ENCODE data around the gene ZNF827.
A peak's percentile ranks its signal among the peaks of the same experiment; 100 is the strongest.

Gene ZNF827

DNA sequence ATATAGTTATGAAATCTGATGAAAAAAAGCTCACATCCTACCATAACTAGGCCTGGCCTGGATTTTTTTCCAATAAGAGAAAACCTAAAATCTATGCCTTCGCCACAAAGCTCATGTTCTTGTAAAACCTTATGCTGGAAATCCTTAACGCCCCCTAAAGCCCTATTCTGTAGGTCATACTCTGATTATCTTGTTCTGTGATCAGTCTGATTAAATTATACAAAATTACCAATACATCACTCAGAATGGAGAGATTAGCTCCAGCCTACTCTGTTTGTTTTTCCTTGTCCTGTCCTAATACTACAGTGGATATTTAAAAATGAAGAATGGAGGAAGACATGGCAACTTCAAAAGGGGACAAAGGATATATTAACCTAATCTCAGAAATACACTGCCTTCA is 7.2 kb downstream of the ZNF827 start:
- DNase-seq, result no peak

DNA sequence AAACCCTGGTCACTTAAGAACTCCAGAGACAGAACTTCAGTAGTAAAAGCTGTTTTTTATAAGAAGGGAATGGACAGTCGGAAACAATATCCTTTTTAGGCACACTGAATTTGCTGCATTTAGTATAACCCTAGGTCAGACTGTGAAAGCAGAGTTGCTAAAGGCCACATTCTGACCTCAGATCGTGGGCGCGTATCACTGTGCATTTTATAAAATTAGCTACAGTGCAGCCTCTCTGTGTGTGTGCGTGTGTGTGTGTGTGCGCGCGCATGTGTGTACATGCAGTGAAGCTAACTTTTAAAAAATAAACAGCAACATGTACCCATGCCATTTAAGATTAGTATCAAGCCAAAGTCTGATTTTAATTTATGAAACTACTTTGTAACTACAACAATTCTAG is 8.0 kb downstream of the ZNF827 start:
- DNase-seq, result no peak

DNA sequence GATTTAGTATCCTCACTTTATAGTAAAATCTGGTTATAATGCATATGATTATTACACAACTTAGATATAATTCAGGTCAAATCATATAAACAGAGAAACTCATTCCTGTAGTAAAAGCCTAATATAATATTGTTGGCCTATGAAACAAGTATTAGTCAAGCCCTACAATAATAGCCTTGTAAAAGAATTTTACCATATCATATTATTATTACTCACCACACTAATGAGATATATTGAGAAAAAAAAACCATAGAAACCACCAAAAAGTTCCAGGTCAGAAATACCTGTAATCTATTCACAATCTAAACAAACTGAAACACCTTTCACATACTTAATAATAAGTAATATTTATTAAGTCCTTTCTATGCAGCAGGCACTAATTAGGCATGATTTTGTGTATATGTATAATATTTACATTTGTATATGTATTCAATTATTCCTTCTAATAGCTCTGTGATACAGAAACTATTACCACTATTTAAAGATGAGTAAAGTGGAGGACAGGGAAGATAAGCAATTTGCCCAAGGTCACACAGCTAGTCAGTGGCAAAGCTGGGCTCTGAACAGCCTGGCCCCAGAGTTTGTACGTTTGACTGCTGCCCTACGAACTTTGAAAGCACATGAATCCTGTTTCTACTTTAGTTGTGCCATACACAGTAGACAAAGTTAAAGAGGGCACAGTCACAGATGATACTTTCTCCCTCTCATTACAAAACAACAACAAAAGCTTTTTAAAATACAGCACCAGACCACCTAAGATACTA is 9.0 kb downstream of the ZNF827 start:
- no peak for DNase-seq

DNA sequence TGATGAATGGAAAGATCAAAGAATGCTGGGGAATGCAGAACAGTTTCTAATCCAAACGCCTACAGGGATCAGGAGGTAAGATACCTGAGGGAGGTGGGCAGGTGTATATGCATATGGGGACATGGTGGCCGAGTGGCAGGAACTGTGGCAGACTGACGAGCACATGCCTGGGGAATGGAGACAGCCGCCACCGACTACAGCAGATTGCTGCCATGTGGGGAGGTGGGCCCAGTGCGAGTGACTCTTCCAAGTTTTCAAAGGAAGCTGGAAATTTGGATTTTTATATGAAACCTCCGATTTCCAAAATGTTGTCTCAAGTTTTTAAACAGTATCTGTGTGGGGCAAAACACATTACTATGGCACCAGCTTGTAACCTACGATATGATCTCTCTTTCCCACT is 9.9 kb downstream of the ZNF827 start:
- DNase-seq, result no peak

DNA sequence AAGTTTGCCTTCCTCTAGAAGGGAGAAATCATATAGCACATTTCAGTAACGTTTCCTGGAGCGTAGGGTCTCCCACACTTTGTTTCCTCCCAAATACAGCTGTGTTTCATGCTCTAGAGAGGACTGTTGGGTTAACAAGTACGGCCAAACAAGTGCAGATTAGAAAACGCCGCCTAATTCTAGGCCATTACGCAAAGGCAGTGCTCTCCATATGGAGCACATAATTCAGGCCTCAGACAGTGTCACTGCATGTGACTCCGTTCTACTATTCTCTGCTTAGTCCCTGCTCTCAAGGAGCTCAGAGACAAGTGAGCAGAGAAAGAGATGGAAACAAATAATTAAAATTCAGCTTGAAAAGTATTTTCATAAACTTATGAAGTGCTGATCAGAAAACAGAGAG is 11.6 kb downstream of the ZNF827 start:
- DNase-seq, result no peak

DNA sequence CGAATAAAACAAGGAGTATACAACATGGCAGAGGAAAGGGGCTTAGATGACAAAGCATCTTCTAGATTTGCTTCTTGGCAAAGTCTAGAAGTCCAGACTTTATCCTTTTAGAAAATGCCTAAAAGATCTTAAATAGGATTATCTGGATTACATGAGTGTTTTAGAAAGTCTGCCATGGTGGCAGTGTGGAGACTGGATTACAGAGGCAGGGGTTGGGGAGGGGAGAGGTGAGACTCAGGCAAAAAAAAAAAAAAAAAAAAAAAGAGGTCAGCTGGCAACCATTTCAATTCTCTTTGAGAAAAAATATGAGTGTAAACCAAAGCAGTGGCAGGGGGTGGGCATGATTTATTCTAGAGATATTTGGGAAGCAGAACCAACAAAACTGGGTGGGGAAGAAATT is 17.4 kb downstream of the ZNF827 start:
- no peak for DNase-seq

DNA sequence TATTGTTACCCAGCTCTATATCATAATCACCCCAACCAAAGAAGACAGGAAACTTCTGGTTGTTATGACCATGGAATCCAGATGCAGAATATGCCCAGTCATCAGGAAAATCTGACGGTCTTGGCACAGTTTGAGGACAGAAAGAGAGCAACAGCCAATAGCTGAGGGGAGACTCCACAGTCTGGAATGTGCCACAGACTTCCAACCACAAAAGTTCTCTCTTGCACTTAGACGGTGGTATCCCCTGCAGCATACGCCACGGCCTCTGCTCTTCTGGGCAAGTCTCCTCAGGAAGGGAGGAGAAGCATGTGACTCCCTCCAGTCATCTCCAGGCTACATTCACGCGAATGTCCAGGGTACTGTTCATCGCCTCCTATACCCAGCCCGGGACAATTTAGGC is 18.4 kb downstream of the ZNF827 start:
- DNase-seq, result no peak

DNA sequence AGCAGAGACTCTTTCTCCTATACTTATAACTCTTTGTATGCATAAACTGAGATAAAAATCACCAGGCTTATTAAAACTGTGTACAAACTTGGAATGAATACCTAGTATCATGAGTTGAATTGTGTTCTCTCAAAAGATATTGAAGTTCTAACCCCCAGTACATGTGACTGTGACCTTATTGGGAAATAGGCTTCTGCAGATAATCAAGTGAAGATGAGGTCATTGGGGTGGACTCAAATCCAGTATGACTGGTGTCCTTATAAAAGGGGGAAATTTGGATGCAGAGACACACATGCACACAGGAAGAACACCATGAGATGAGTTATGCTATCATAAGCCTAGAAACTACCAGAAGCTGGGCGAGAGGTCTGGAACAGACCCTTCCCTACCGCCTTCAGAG is 26.2 kb downstream of the ZNF827 start:
- peak; percentile 78 for DNase-seq

DNA sequence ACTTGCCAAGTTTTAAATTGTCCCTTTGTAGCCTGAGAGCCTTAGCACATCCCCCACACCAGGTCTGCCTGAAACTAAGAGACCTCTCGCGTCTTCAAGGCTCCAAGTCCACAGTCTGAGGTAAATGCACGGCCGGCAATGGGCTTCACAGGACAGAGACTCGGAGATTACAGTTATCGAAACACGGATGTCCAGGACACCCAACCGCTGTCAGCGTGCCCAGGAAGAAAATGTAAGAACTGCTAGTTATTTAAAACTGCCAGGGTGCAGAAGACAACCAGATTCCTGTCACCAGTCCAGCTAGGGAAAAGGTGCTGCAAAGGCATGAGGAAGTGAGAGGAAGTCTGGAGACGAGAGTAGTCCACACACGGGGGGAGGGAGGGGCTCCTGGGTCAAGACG is 28.9 kb downstream of the ZNF827 start:
- DNase-seq, result no peak

DNA sequence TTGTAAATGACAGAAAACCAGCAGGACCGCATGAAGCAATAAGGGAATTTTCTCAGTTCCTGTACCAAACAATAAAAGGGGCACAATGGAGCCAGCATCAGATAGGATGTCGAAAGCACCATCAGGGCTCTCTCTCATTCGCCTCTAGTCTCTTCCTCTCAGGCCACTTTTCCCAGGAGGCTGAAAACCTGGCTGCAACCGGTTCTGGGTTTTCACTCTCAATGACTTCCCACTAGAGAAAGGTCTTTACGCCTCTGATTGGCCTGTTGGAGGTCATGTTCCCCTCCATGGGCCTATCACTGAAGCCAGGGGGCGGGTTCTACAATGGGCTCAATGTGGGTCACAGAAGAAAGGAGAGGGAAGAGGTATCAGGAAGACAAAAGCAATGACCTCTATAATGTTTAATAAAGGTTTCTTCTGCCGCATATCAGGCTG is 29.3 kb downstream of the ZNF827 start:
- DNase-seq, result peak; percentile 53

DNA sequence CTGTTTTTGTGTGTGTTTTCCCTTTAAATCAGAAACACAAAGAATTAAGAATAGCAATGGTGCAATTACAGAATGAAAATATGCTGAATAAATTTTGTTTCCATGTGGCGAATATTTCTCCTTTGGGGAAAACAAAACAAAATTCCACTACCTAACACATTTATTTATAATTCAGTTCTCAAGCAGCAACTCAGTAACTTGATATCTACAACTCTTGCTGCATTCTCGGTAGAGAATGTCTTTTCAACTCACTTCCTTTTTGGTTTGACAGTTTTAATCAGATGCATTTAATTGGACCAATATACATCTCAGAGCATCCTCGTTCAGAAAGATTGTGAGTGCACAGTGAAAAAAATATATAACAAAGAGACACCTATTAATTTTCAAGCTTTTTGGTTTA is 30.8 kb downstream of the ZNF827 start:
- DNase-seq, result no peak

DNA sequence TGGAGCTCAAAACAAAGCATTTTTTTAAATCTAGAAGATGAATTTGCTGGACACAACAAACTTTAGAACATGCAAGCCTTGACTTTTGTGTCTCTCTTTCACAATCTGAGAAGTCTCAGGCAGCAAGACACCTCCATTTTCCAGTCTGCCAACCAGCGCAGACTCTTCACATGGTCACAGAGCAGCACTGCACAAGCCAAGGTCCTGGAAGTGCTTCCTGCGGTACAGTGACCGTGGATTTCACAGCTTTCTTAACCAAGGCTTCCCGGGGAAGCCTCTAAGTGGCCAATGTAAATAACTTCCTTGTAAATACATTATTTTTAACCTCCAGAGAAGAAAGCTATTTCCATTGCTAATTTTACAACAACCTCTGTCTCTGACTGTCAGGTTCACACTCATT is 31.2 kb downstream of the ZNF827 start:
- DNase-seq, result no peak

DNA sequence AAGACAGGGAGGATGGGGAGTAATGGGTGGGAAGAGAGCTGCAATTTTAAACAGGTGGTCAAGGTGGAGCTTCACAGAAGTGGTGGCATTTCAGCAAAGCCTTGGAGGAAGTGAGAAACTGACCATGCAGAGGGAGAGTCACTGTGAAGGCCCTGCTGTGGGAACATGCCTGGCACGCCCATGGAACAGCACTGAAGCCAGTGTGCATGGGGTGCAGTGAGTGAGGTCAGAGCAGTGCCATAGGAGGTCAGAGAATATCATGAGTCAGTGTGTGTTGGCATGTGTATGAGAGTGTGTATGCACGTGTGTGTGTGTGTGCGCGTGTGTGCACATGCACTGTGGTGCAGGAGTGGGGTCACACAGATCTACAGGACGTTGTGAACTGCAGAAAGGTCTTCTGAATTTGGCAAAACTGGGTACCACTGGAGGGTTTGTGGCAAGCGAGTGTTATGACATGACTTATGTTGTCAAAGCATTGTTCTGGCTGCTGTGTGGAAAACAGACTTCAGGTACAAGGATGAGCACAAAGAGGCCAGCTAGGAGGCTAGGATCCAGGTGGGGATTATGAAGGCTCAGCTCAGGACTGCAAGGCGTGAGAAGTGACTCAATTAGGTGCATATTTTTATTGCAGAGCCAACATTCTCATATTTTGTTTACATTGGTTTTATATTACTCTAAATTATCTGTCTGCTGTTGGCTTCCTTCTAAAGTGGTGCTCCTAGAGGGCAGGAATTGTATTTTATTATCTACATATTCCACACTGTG is 34.0 kb downstream of the ZNF827 start:
- DNase-seq, result no peak

DNA sequence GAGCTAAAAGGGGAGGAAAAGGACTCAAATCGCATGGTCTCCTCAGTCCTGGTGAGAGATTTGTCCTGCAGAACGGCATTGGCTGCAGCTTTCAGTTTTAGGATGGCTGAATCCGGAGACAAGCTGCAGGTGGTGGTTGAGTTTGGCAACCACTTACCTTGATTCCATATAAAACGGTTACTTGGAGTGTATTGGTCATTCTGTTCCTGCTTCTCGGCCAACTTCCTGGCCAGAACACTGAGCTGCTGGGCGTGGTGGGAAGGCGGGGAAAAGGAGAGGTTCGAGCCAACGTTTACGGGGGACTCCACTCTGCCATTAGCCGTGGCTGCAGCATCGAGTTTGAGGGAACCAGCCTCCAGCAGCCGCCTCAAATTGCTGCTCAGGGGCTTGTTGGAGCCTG is 36.1 kb downstream of the ZNF827 start:
- DNase-seq, result no peak

DNA sequence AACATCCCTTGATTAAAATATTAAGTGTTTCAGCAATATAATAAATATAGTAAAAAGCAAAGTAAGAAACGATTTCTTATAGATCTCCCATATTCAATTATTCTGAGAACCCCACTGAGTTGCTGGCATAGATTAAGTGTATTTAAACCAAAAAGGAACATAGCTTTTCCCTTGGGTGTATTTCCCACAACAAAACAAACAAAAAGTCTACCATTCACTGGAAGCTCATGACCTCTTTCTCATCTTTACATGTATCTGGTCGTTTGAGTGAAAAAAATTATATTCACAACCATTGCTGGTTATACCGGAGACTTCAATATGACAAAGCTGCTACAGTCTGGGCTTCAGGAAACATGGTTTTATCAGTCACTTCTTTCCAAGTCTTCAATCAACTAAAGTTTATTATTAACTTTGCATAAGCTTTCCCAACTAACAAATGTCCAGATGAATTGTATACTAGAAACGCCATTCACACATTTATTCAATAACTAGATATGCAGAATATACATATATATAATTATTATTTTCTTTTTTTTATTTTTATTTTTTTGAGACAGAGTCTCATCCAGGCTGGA is 38.6 kb downstream of the ZNF827 start:
- no peak for DNase-seq

DNA sequence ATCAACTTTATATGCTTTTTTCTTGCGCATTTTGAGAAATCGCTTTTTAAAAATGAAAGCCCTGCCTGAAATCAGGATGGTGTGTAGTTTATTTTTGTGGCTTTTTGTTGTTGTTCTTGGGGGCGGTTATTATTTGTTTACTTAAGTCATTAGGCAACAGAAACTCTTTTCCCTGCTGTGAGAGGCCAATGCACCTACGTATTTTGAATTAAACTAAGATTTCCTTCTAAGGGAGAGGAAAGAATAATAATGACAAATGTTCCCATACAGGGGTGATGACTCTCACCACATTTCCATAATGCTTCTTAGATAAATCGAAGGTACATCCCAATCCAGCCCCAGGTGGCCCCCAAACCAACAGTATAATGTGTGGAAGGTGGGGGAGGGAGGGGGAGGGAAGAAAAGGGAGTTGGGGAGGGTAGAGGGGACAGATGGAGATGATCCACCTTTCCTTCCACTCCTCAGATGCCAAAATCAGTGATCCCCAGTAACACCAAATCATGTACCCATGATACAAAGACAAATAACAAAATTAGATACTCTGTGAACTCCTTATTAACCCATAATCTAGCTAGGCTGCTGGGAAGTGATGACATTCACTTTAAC is 39.6 kb downstream of the ZNF827 start:
- no peak for DNase-seq

DNA sequence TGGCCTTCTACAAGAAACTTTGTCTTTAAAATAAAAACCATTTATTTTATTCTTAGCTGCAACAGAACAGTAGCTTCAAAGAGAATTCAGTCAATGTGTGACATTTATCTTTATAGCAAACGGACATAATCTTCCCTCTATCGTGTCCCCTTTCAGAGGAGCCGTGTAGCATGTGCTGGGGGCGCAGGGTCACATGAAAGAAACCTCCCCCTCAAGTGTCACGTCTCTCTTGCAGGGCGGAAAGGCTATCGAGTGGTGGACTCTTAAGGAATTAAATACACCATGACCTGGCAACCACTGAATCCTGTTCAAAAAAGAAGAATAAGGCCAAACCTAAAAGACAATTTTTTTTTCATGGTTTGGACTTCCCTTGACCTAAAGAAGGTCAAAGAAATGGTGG is 40.2 kb downstream of the ZNF827 start:
- no peak for DNase-seq

DNA sequence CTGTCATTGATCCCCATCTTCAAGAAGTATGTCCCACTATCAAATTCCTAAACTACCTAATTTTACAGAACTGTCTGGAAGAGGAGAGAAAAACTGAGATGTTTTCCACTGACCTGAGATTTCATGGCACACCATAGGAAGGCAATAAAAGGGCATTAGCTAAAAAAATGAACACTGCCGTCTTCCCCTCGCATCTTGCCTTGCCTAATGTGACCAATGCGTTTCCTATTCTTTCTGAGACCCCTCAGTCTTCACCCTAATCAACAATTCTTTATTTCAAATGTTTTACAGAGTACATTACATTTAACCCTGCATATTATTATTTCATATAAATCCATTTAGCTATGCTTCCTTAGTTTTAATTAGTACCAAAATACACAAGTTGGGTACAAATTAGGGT is 43.6 kb downstream of the ZNF827 start:
- no peak for DNase-seq

DNA sequence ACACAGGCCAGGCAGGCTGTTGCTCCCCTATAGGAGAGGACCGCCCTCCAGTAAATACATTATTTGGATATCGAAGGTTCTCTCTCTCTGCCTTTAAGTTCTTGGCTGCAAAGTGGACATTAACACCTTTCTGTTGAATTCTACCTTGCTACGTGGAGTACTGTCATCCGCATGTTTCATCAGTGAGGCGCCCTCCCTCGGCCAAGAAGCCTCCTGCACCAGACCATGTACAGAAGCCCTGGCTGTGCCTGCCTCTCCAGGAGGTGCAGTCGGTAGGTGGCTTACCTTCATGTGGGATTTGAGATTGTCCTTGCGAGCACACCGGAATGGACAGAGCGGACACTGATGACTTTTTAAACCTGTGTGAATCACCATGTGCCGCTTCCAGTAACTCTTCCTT is 46.7 kb downstream of the ZNF827 start:
- DNase-seq, result no peak

DNA sequence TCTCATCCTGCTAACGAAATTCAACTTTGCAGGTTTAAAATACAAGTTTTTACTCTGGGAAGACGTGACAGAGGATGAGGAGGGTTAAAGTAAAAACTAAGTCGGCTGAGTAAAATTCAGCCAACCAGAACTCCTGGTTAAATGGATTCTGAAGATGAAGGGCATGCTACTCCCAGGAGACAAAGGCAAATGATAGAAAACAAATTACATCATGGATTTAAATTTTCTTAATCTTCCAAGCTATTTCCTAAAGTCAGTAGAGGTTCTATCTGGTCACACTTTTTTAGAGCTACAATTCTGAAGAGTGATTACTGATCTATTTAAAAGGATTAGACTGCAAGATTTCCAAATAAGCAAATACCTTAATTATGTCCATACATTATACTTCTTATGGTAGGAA is 47.9 kb downstream of the ZNF827 start:
- DNase-seq, result no peak

DNA sequence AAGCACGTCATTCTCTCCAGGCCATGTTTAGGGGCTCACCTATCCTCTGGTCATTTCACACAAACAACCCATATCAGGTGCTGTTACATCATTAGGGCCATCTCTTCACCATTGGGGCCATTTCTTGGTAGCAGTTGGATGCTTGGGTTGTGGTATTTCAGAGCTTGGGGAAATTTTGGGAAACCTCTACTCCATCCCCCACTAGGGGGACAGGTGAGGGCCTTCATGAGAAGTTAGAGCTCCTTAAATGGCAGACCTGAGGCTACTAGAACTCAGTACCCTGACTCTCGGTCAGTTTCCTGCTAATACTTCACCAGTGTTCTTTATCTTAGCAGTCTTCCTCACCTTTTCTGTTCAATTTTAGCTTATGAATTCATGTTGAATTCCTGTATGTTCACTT is 50.2 kb downstream of the ZNF827 start:
- DNase-seq, result no peak

DNA sequence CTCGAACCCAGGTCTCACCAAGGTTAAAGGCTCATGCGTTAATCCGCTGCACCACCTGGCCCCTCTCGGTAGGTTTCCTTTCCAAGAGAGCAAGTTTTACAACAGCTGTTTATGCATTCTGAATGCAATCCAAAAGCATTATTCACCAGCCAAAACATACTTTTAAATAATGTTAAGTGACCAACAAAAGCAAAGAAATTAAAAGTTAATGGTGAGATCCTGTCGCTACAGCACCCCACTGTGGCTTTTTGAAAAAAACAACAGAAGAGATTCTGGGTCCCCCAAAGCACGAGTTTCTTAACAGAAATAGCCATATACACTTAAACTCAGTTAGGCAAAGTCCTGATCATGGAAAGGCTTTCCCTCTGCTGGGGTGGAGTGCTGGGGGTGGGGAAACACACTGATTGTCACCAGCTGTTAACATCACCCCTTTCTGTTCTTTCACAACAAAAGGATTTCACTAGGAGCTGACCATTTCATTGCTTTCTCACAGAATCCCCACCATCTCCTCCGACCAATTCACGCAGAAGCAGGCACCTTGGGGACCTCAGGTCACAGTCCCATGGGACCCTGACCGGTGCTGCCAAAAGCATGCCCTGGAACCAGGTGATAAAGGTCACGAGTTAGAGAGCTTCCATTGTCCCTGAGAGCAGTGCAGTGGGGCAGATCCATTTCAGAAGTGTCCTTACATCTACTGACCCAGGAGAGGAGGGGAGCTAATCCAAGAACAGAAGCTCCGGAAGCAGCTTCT is 51.2 kb downstream of the ZNF827 start:
- DNase-seq, result no peak

DNA sequence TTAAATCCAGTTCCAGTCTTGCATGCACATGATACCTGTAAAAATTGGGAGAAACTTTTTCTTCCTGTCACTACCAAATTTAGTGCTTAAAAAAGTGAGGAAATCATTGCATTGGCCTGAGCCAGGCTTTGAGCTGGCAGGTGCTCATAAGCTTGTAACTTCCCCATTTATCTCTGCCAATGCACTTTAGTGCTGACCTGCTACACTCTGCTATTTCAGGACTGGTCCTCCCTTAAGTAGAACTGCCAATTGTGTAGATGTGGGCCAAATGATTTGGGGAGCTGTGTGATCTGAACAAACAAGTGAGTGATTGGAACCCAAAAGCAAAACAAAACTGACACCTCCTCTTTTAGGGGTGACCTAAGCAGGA is 51.8 kb downstream of the ZNF827 start:
- no peak for DNase-seq

All from inflammatory macrophage treated with lipopolysaccharide for 4 hours (primary cell).